PFSK-1 (cell line): ENCODE data around the gene RSRC1.

Experiments used
- FOXP2 ChIP-seq: optimal IDR thresholded peaks from 2 replicates; pipeline ENCODE3; 2011; ENCODE audit warnings: borderline replicate concordance, control low read depth, inconsistent platforms; ENCODE audit not compliant: insufficient read depth; ENCODE audit errors: extremely low read length, extremely low read depth
- POLR2AphosphoS5 ChIP-seq: IDR thresholded peaks from 2 replicates; pipeline ENCODE4 v1.6.1; 2012; ENCODE audit warnings: low read depth, mild to moderate bottlenecking, control low read depth, low read length, moderate library complexity
- SIN3A ChIP-seq: IDR thresholded peaks from 2 replicates; pipeline ENCODE4 v1.6.1; 2012; ENCODE audit warnings: mild to moderate bottlenecking, low read length, moderate library complexity, borderline replicate concordance; ENCODE audit not compliant: insufficient read depth
- TAF1 ChIP-seq: IDR thresholded peaks from 2 replicates; pipeline ENCODE4 v1.6.1; 2012; ENCODE audit warnings: low read length, control low read depth, borderline replicate concordance; ENCODE audit not compliant: insufficient read depth
- TF ChIP-seq, protein P1 (sequence below), 2 experiments: IDR thresholded peaks; 2 replicates each; pipeline versions ENCODE4 v1.6.1 to v1.8.0; 2011 to 2012; ENCODE audit warnings: low read depth in 2 of 2, low read length in 2 of 2, control low read depth in 1 of 2, inconsistent platforms in 1 of 2, mild to moderate bottlenecking in 1 of 2, moderate library complexity in 1 of 2; ENCODE audit not compliant: insufficient read depth in 1 of 2

RSRC1 gene

DNA sequence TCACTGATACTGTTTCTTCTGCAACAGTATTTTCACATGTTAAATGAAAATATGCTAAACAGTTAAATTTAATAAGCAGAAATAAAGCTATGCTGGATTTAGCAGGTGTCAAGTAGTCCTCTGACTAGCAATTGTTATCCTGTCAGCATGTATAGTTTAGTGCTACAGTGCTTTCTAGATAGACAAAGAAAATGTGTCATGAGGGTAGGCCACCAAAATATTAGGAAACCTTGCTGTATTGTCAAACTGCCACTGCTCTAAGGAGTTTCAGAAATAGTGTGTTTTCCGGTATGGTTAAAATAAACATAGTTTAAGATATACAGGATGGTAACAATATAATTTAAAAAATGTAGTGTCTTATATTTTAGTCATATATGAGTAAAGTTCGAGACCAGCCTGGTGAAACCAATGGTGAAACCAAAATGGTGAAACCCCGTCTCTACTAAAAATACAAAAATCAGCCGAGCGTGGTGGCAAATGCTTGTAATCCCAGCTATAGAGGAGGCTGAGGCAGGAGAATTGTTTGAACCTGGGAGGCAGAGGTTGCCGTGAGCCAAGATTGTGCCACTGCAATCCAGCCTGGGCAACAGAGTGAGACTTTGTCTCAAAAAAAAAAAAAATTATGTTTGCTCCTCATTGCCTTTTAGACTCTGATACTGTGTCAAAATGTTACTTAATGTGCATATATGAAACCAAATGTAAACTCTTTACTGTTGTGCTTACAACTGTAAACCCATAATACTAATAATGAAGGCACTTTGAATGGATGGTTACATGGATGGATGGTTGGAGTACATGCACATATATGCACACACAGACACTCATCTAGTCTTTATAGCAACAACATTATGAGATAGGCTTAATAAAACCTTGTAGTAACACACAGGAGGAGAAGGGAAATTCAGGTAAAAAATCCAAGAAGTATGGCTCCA, 204.8 kb downstream of the RSRC1 start:
- TF ChIP-seq FOXP2, result no peak
- TF ChIP-seq, protein P1, sequence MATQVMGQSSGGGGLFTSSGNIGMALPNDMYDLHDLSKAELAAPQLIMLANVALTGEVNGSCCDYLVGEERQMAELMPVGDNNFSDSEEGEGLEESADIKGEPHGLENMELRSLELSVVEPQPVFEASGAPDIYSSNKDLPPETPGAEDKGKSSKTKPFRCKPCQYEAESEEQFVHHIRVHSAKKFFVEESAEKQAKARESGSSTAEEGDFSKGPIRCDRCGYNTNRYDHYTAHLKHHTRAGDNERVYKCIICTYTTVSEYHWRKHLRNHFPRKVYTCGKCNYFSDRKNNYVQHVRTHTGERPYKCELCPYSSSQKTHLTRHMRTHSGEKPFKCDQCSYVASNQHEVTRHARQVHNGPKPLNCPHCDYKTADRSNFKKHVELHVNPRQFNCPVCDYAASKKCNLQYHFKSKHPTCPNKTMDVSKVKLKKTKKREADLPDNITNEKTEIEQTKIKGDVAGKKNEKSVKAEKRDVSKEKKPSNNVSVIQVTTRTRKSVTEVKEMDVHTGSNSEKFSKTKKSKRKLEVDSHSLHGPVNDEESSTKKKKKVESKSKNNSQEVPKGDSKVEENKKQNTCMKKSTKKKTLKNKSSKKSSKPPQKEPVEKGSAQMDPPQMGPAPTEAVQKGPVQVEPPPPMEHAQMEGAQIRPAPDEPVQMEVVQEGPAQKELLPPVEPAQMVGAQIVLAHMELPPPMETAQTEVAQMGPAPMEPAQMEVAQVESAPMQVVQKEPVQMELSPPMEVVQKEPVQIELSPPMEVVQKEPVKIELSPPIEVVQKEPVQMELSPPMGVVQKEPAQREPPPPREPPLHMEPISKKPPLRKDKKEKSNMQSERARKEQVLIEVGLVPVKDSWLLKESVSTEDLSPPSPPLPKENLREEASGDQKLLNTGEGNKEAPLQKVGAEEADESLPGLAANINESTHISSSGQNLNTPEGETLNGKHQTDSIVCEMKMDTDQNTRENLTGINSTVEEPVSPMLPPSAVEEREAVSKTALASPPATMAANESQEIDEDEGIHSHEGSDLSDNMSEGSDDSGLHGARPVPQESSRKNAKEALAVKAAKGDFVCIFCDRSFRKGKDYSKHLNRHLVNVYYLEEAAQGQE (IDR thresholded peaks at IDR 0.05; ENCODE audit: insufficient read depth in 1 of 2, low read depth in 2 of 2, low read length in 2 of 2), result no peak
- no peak for TF ChIP-seq POLR2AphosphoS5
- TF ChIP-seq TAF1, result no peak
- TF ChIP-seq SIN3A, result no peak

DNA sequence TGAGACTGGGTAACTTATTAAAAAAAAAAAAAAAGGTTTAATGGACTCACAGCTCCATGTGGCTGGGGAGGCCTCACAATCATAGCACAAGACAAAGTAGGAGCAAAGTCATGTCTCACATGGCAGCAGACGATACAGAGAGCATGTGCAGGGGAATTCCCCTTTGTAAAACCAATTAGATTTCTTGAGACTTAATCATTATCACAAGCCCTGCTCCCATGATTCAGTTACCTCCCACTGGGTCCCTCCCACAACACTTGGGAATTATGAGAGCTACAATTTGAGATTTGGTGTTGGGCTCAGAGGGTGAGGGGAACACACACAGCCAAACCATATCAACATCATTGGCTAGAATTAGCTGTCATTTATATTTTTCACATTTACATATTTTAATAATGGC, 221.0 kb downstream of the RSRC1 start:
- no peak for TF ChIP-seq POLR2AphosphoS5
- no peak for TF ChIP-seq TAF1
- TF ChIP-seq SIN3A, result no peak
- TF ChIP-seq, protein P1 (IDR thresholded peaks at IDR 0.05; ENCODE audit: insufficient read depth in 1 of 2, low read depth in 2 of 2, low read length in 2 of 2), result no peak
- TF ChIP-seq FOXP2, result no peak

- TF ChIP-seq, protein P1 (IDR thresholded peaks at IDR 0.05; ENCODE audit: insufficient read depth in 1 of 2, low read depth in 2 of 2, low read length in 2 of 2), result no peak
- no peak for TF ChIP-seq POLR2AphosphoS5
- TF ChIP-seq FOXP2, result no peak
- TF ChIP-seq TAF1, result no peak
- TF ChIP-seq SIN3A, result no peak
Observed at GRCh38 chr3:158333736-158334135, 223.8 kb downstream of the RSRC1 start.

GRCh38 chr3:158337110-158337509, 227.2 kb downstream of the RSRC1 start:
- TF ChIP-seq POLR2AphosphoS5, result no peak
- no peak for TF ChIP-seq SIN3A
- TF ChIP-seq, protein P1 (IDR thresholded peaks at IDR 0.05; ENCODE audit: insufficient read depth in 1 of 2, low read depth in 2 of 2, low read length in 2 of 2), result no peak
- TF ChIP-seq TAF1, result no peak
- TF ChIP-seq FOXP2, result no peak
